ENCODE results near the gene RSPH3. TPM values are rescaled to one million over a fixed set of nuclear protein-coding genes. Genes with fewer than 3 reads are reported as not detected.

Gene RSPH3
- total and polyA plus RNA-seq, 11 donors: 3.4 to 13.2 (median 9.4) TPM

- TF ChIP-seq, protein P1, sequence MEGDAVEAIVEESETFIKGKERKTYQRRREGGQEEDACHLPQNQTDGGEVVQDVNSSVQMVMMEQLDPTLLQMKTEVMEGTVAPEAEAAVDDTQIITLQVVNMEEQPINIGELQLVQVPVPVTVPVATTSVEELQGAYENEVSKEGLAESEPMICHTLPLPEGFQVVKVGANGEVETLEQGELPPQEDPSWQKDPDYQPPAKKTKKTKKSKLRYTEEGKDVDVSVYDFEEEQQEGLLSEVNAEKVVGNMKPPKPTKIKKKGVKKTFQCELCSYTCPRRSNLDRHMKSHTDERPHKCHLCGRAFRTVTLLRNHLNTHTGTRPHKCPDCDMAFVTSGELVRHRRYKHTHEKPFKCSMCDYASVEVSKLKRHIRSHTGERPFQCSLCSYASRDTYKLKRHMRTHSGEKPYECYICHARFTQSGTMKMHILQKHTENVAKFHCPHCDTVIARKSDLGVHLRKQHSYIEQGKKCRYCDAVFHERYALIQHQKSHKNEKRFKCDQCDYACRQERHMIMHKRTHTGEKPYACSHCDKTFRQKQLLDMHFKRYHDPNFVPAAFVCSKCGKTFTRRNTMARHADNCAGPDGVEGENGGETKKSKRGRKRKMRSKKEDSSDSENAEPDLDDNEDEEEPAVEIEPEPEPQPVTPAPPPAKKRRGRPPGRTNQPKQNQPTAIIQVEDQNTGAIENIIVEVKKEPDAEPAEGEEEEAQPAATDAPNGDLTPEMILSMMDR (IDR thresholded peaks at IDR 0.05): no peak
- TF ChIP-seq POLR2A (IDR thresholded peaks at IDR 0.05): no peak
- H3K4me3 ChIP-seq: no peak overlapping the region
- no peak for ATAC-seq
- intact Hi-C loops (cut with DNase I): loop anchor here in 8 of 10 donors (5.0 to 10.0 kb wide), 6 partner anchors 35 to 130 kb away; partner anchors contain the start of gene TAGAP (in 1 of the 8)
- 72 to 78% (median 76%) methylated on average over 5 of the region's 5 CpGs for WGBS, 4 donors
- peaks cover 0 to 13% (median 0%) of the 10 kb centered on the region in 12 donors for H3K4me1 ChIP-seq
- DNase-seq: no peak
- H3K36me3 ChIP-seq: no peaks in the 10 kb centered on the region
- no peaks in the 10 kb centered on the region for H3K27me3 ChIP-seq
- H3K27ac ChIP-seq: no peak overlapping the region
- H3K9me3 ChIP-seq: no peaks in the 10 kb centered on the region
Observed at GRCh38 chr6:159007510-159007909, 7.5 kb upstream of the RSPH3 start.

DNA sequence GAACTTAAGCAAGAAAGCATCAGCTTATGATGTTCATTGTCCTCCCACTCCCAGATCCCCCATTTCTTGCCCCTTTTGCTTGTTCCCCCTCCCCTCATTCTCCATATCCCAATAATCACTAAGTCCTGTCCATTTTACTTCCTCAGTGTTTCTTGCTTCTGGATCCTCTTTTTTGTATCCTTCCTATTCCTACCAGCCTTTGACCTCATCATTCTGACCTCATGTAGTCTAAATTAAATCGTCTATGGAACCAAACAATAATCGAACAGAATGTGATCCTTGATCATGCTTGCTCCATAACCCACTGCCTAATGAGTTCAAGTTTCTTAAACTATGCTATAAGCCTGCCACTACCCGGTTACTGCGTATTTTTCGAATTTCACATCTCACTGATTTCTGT, 5.4 kb upstream of the RSPH3 start:
- ATAC-seq: no peak
- H3K27me3 ChIP-seq: no peaks in the 10 kb centered on the region
- intact Hi-C loops (cut with DNase I): loop anchor here in 8 of 10 donors (5.0 to 10.0 kb wide), 6 partner anchors 37 to 132 kb away; partner anchors contain the start of gene TAGAP (in 1 of the 8)
- no peaks in the 10 kb centered on the region for H3K9me3 ChIP-seq
- TF ChIP-seq, protein P1 (IDR thresholded peaks at IDR 0.05): no peak
- no peak for TF ChIP-seq POLR2A (IDR thresholded peaks at IDR 0.05)
- H3K36me3 ChIP-seq: no peaks in the 10 kb centered on the region
- DNase-seq: no peak
- H3K4me3 ChIP-seq: no peak overlapping the region
- H3K4me1 ChIP-seq: peaks cover 0 to 21% (median 7%) of the 10 kb centered on the region in 12 donors
- H3K27ac ChIP-seq: no peak overlapping the region
- WGBS, 4 donors: 88 to 95% (median 91%) methylated on average over 5 of the region's 5 CpGs

- DNase-seq (no peak), ATAC-seq (no peak)
- TF ChIP-seq, protein P1 (IDR thresholded peaks at IDR 0.05): no peak
- TF ChIP-seq POLR2A (IDR thresholded peaks at IDR 0.05): no peak
- no peaks in the 10 kb centered on the region for H3K36me3 ChIP-seq
- H3K9me3 ChIP-seq: no peaks in the 10 kb centered on the region
- WGBS, 4 donors: 60 to 79% (median 77%) methylated on average over 3 of the region's 3 CpGs
- peaks cover 0 to 20% (median 10%) of the 10 kb centered on the region in 12 donors for H3K4me1 ChIP-seq
- no peaks in the 10 kb centered on the region for H3K27me3 ChIP-seq
- intact Hi-C loops (cut with DNase I): loop anchor here in 5 of 10 donors (10.0 kb wide), 2 partner anchors 100 to 130 kb away; no protein-coding TSS in a partner anchor
- H3K27ac ChIP-seq: no peak overlapping the region
- H3K4me3 ChIP-seq: no peak overlapping the region
Observed at GRCh38 chr6:159004592-159004991, 4.6 kb upstream of the RSPH3 start.

DNA sequence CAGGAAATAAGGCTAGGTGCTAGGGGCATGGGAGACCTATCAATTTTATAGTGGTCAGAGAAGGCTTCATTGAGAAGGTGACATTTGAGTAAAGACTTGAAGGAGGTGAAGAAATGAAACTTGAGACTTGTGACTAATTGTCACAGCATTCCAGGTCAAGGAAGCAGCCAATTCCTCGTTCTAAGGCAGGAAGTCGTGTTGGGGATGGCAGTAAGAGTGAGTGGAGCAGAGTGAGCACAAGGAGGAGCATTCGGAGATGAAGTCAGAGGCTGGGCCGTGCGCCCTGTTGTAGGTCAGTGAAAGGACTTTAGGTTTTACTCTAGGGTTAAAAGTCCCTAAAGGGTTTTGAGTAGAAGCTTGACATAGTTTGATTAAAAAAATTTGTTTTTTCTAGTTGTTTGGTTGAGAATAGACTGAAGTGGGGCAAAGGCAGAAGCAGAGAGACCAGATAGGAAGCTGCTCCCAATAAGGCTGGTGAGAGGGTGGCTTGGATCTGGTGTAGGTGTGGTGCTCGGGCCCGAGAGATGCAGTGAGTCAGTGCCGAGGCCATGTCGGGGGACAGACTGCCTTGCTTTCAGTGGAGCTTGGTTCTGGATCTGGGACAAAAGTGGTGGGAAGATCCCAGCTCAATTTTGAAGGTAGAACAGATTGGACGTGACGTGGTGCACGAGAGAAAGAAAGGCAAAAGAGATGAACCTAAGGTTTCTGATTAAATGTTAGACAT, 2.6 kb upstream of the RSPH3 start:
- Histone ChIP-seq H3K4me3 (no peak overlapping the region), H3K36me3 (no peaks in the 10 kb centered on the region), H3K27ac (no peak overlapping the region), H3K4me1 (peaks cover 0 to 16% (median 11%) of the 10 kb centered on the region in 12 donors), H3K27me3 (no peaks in the 10 kb centered on the region), H3K9me3 (no peaks in the 10 kb centered on the region)
- DNase-seq: no peak
- no peak for TF ChIP-seq POLR2A (IDR thresholded peaks at IDR 0.05)
- TF ChIP-seq, protein P1 (IDR thresholded peaks at IDR 0.05): no peak
- 89 to 90% (median 89%) methylated on average over 12 of the region's 12 CpGs for WGBS, 4 donors
- intact Hi-C loops (cut with DNase I): loop anchor here in 5 of 10 donors (10.0 kb wide), 2 partner anchors 102 to 132 kb away; no protein-coding TSS in a partner anchor
- no peak for ATAC-seq
